ENCODE results near the gene LIPM.

Gene LIPM

GRCh38 chr10:88802523-88803285, at the start of gene LIPM:
LIPM (plus strand) TSS chr10:88802730; CDS start chr10:88802897, 167 bp downstream.
- DNase-seq (ENCODE audit: low read depth), result no peak

GRCh38 chr10:88754287-88754686, 48.2 kb upstream of the LIPM start:
- DNase-seq (ENCODE audit: low read depth), result peak; percentile 7

- no peak for DNase-seq (ENCODE audit: low read depth)
These were observed 46.8 kb upstream of the LIPM start for GRCh38 chr10:88755753-88756152.

- no peak for DNase-seq (ENCODE audit: low read depth)
These were observed 45.9 kb upstream of the LIPM start for GRCh38 chr10:88756660-88757059.

- no peak for DNase-seq (ENCODE audit: low read depth)
These were observed 43.0 kb upstream of the LIPM start, which contains the start of gene LIPN for GRCh38 chr10:88759366-88760101. LIPN (plus strand) TSS chr10:88760020; CDS start chr10:88761406, 1,386 bp downstream.

- DNase-seq (ENCODE audit: low read depth), result no peak
These were observed 39.6 kb upstream of the LIPM start for GRCh38 chr10:88762906-88763305.

GRCh38 chr10:88763441-88763840, 39.1 kb upstream of the LIPM start:
- no peak for DNase-seq (ENCODE audit: low read depth)

- DNase-seq (ENCODE audit: low read depth), result no peak
These were observed 38.4 kb upstream of the LIPM start for GRCh38 chr10:88764110-88764509.

GRCh38 chr10:88765816-88766215, 36.7 kb upstream of the LIPM start:
- DNase-seq (ENCODE audit: low read depth), result no peak

- DNase-seq (ENCODE audit: low read depth), result no peak
These were observed 33.1 kb upstream of the LIPM start for GRCh38 chr10:88769384-88769783.

- DNase-seq (ENCODE audit: low read depth), result no peak
These were observed 21.3 kb upstream of the LIPM start for GRCh38 chr10:88781206-88781605.

GRCh38 chr10:88782222-88782621, 20.3 kb upstream of the LIPM start:
- no peak for DNase-seq (ENCODE audit: low read depth)

GRCh38 chr10:88783724-88784123, 18.8 kb upstream of the LIPM start:
- no peak for DNase-seq (ENCODE audit: low read depth)

GRCh38 chr10:88786032-88786770, 16.3 kb upstream of the LIPM start:
- DNase-seq (ENCODE audit: low read depth), result no peak

GRCh38 chr10:88787463-88787862, 15.1 kb upstream of the LIPM start:
- DNase-seq (ENCODE audit: low read depth), result no peak

GRCh38 chr10:88788924-88789323, 13.6 kb upstream of the LIPM start:
- DNase-seq (ENCODE audit: low read depth), result no peak

GRCh38 chr10:88791924-88792323, 10.6 kb upstream of the LIPM start:
- no peak for DNase-seq (ENCODE audit: low read depth)

- no peak for DNase-seq (ENCODE audit: low read depth)
These were observed 9.9 kb upstream of the LIPM start for GRCh38 chr10:88792661-88793060.

- no peak for DNase-seq (ENCODE audit: low read depth)
These were observed 8.7 kb upstream of the LIPM start for GRCh38 chr10:88793712-88794299.

GRCh38 chr10:88794731-88795130, 7.8 kb upstream of the LIPM start:
- no peak for DNase-seq (ENCODE audit: low read depth)

- no peak for DNase-seq (ENCODE audit: low read depth)
These were observed 2.1 kb upstream of the LIPM start for GRCh38 chr10:88800152-88801125.

Data from HS-27A (cell line).